K562 treated with DMSO at 1 percent for 48 hours (cell line): ENCODE results near the gene MYL6B. TPM values are rescaled to one million over a fixed set of nuclear protein-coding genes. Genes with fewer than 3 reads are reported as not detected.

Source experiments
- total RNA-seq: library from RNA; unstranded; fragments of 300-600 nt; gene quantifications from 2 replicates; pipeline ENCODE4 v1.2.3, GENCODE V29; 2022; ENCODE audit warnings: low replicate concordance; ENCODE audit errors: extremely low read depth

Gene MYL6B
- not detected in 2 replicates for total RNA-seq

GRCh38 chr12:56152132-56152755 is at the start of gene MYL6B:
Gene MYL6B, plus strand, starts transcription at chr12:56152587. Its CDS starts 1,332 bp downstream, at chr12:56153919.

DNA sequence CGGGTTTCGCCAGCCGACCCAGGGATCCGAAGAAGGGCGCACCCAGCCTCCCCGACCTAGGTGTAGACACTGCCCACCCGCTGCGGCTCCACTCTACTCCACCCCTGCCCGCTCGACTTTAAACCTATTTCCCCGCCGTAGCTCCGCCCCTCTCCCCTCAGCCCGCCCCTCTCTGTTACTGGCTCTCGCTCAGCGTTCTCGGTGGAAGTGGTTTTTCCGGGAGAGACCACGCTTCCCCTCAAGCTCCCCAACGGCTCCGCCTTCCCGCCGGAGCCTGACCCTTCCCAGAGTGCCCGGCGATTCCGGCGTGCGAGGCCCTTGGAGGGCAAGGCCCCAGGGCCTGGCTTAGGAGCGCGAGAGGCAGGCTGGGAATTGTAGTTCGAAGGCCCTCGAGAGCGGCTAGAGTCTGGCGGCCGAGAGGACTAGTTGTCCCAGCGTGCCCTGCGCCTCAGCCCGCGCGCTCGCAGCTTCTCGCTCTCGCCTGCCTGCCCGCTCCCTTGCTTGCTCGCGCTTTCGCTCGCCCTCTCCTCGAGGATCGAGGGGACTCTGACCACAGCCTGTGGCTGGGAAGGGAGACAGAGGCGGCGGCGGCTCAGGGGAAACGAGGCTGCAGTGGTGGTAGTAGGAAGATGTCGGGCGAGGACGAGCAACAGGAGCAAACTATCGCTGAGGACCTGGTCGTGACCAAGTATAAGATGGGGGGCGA is 48.1 kb upstream of the MYL6B start, which contains the start of gene PA2G4:
PA2G4 (plus strand) TSS at position 451 of the 706 bp plus-strand sequence; CDS start at position 630, 179 bp downstream.

GRCh38 chr12:56116267-56117081 is 35.9 kb upstream of the MYL6B start, which contains the start of gene RPL41:
Gene RPL41, plus strand, starts transcription at chr12:56116633.

DNA sequence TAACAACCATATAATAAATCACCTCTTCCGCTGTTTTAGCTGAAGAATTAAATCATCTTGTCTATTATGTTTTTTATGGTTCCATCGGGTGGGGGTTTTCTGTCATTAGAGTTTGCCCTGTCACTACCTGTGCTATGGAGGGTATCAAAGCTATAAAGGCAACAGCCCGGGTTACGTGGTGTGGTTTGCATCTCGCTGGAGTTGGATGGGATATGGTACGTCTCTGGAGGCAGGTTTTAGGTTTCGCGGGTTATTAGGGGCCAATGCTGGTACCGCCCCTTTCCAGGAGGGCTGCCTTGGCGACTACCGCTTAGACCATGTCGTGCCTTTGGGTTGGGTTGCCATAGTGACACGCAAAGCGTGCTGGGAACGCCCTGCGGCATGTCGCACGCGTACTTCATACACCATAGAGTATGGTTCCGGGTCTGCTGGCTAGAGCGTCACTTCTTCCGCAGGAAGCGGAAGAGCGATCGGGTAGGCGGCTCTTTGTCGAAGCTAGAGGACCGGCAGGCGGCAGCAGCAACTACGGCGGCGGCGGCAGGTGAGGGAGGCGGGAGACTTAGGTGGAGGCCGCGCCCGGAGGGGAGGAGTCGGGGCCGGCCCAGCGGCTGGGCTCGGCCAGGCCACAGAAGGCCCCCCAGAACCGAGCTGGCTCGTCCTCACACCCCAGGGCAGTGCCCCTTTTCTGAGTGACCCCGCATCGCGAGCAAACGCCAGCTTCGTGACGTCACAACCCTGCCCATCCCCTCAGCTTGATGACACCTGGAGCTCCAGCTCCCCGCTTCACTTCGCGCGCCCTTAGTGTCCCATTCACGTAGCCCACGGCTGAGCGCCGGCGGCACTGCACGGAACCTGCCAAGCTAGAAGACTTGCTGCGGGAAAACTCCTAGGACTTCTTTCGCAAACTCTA is 34.4 kb upstream of the MYL6B start, which contains the start of gene ZC3H10:
ZC3H10 (plus strand) TSS at position 489 of the 910 bp plus-strand sequence. CDS start 2,297 bp downstream, outside the sequence.

DNA sequence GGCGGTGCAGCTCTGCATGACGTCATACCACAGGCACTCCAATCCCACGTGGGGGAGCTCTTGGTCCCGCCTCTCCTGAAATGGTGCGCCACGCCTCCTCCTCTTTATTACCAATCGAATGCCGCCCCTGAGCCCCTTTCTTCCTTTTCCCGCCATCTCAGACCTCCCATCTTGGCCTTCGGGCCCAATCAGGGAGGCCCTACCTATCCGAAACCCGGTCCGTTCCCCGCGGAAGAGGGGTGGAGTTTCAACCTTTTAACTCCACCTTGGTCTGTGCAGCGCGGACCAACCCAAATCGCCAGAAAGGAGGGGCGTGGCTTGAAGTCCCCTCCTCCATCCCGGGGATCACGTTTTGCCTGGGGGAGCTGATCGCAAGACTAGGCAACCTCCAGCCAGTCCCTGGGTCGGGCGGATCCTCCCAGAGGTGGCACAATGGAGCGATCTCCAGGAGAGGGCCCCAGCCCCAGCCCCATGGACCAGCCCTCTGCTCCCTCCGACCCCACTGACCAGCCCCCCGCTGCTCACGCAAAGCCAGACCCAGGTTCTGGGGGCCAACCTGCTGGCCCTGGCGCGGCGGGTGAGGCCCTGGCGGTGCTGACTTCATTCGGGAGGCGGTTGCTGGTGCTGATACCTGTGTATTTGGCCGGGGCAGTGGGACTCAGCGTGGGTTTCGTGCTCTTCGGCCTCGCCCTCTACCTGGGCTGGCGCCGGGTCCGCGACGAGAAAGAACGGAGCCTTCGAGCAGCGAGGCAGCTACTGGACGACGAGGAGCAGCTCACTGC is 24.3 kb upstream of the MYL6B start, which contains the start of gene ESYT1:
ESYT1 (plus strand) TSS at position 380 of the 782 bp plus-strand sequence; CDS start at position 433, 53 bp downstream.

DNA sequence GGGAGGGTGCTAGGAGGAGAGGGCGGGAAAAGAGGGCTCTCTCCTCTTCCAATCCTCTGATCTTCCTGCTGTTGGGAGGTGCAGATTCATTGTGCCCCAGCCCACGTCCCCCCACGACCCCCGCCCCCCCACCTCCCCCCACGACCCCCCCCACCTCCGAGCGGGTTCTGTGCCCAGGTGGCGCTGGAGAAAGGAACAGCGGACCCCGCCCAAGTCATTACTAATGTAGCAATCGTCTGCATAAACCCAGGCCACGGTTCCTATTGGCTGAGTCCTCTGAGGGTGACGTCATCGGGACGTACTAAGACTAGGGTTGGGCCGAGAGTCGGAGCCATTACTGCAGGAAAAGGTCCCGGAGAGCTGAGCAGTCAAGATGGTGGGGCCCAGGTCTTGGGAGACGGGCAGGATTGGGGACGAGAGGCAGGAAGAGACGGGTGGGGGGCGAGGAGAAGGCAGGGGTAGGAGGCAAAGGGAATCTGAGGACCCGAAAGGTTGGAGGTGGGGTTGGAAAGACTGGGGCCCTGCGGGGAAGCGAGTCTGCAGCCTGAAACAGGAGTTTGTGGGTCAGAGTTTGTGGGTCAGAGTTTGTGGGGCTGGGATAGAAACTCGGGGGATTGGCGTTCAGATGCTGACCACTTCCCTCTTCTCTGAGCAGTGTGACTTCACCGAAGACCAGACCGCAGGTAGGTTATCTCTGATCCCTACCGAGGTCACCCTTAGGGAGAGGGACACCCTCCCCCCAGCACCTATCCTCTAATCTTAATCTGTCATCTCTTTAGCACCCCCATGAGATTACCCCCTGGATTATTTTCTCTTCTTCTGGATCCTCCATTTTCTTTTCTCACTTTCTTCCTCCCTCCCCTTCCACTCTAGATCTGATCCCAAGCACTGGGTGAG is 5.9 kb downstream of the MYL6B start, which contains the start of gene MYL6:
MYL6 (plus strand) TSS at position 331 of the 897 bp plus-strand sequence; CDS start at position 374, 43 bp downstream.

GRCh38 chr12:56189099-56189917 is 36.9 kb downstream of the MYL6B start, which contains the start of gene SMARCC2:
Gene SMARCC2, minus strand, starts transcription at chr12:56189483. Its CDS starts 22 bp downstream, at chr12:56189461.

Other genes with a start within 250 kb of the MYL6B start
- gene PYM1, start 224.7 kb upstream of the MYL6B start, total RNA-seq = not detected in 2 replicates
- gene DGKA, start 221.4 kb upstream of the MYL6B start, total RNA-seq = not detected in 2 replicates
- not detected in 2 replicates for gene PMEL, start 186.5 kb upstream of the MYL6B start, total RNA-seq
- not detected in 2 replicates for gene CDK2, start 185.8 kb upstream of the MYL6B start, total RNA-seq
- not detected in 2 replicates for gene RAB5B, start 178.5 kb upstream of the MYL6B start, total RNA-seq
- gene SUOX, start 155.3 kb upstream of the MYL6B start, total RNA-seq = not detected in 2 replicates
- not detected in 2 replicates for gene IKZF4, start 131.5 kb upstream of the MYL6B start, total RNA-seq
- gene RPS26, start 110.7 kb upstream of the MYL6B start, total RNA-seq = not detected in 2 replicates
- not detected in 2 replicates for gene ERBB3, start 72.4 kb upstream of the MYL6B start, total RNA-seq
- not detected in 2 replicates for gene PA2G4, start 48.0 kb upstream of the MYL6B start, total RNA-seq
- 6,813 TPM in 1 of 2 replicates, not detected in the other for gene RPL41, start 36.0 kb upstream of the MYL6B start, total RNA-seq
- not detected in 2 replicates for gene ZC3H10, start 34.3 kb upstream of the MYL6B start, total RNA-seq
- 641 TPM in 1 of 2 replicates, not detected in the other for gene ESYT1, start 24.3 kb upstream of the MYL6B start, total RNA-seq
- gene MYL6, start 5.8 kb downstream of the MYL6B start, total RNA-seq = 1,727 TPM in 1 of 2 replicates, not detected in the other
- gene SMARCC2, start 36.9 kb downstream of the MYL6B start, total RNA-seq = not detected in 2 replicates
- not detected in 2 replicates for gene RNF41, start 69.3 kb downstream of the MYL6B start, total RNA-seq
- not detected in 2 replicates for gene NABP2, start 71.8 kb downstream of the MYL6B start, total RNA-seq
- gene SLC39A5, start 77.5 kb downstream of the MYL6B start, total RNA-seq = not detected in 2 replicates
- gene ANKRD52, start 105.8 kb downstream of the MYL6B start, total RNA-seq = not detected in 2 replicates
- gene COQ10A, start 114.4 kb downstream of the MYL6B start, total RNA-seq = not detected in 2 replicates
- gene CS, start 147.7 kb downstream of the MYL6B start, total RNA-seq = 326 TPM in 1 of 2 replicates, not detected in the other
- gene CNPY2, start 163.4 kb downstream of the MYL6B start, total RNA-seq = not detected in 2 replicates
- not detected in 2 replicates for gene PAN2, start 181.4 kb downstream of the MYL6B start, total RNA-seq
- gene IL23A, start 186.3 kb downstream of the MYL6B start, total RNA-seq = not detected in 2 replicates
- not detected in 2 replicates for gene STAT2, start 207.5 kb downstream of the MYL6B start, total RNA-seq
- not detected in 2 replicates for gene APOF, start 210.3 kb downstream of the MYL6B start, total RNA-seq